HepG2 (cell line): ENCODE measurements around the gene BRD2. TPM values are rescaled to one million over a fixed set of nuclear protein-coding genes. Genes with fewer than 3 reads are reported as not detected.

Source experiments
- AFF4 ChIP-seq: sonication (generic); formaldehyde crosslinking; IDR thresholded peaks from 2 replicates; pipeline ENCODE4 v1.4.0; 2020; ENCODE audit warnings: missing genetic modification reagents
- BCL3 ChIP-seq: sonication (generic); formaldehyde crosslinking; IDR thresholded peaks from 2 replicates; pipeline ENCODE4 v1.5.1; 2020; ENCODE audit warnings: mild to moderate bottlenecking, missing genetic modification reagents, moderate library complexity
- CHCHD3 ChIP-seq: sonication (generic); formaldehyde crosslinking; IDR thresholded peaks from 2 replicates; pipeline ENCODE4 v1.8.0; 2022; ENCODE audit warnings: mild to moderate bottlenecking, missing genetic modification reagents, moderate library complexity
- DNMT3B ChIP-seq: conservative IDR thresholded peaks from 2 replicates; pipeline ENCODE4 v1.6.1; 2016; ENCODE audit warnings: missing biosample characterization, control low read depth
- GMEB1 ChIP-seq: sonication (generic); formaldehyde crosslinking; IDR thresholded peaks from 2 replicates; pipeline ENCODE4 v1.5.1; 2020; ENCODE audit warnings: missing genetic modification reagents, mild to moderate bottlenecking, borderline replicate concordance
- IRF1 ChIP-seq: sonication (generic); formaldehyde crosslinking; IDR thresholded peaks from 2 replicates; pipeline ENCODE4 v1.4.0; 2020; ENCODE audit warnings: low read depth, mild to moderate bottlenecking, missing genetic modification reagents
- JUN ChIP-seq: sonication (generic); formaldehyde crosslinking; IDR thresholded peaks from 2 replicates; pipeline ENCODE4 v1.4.0; 2020; ENCODE audit warnings: mild to moderate bottlenecking, missing genetic modification reagents
- KDM4B ChIP-seq: sonication (generic); formaldehyde crosslinking; IDR thresholded peaks from 2 replicates; pipeline ENCODE4 v1.4.0; 2020; ENCODE audit warnings: missing genetic modification reagents
- SNRNP70 ChIP-seq: fragments of 200-400 bp; formaldehyde crosslinking; IDR thresholded peaks from 2 replicates; pipeline ENCODE4 v1.6.1; 2017; ENCODE audit warnings: mild to moderate bottlenecking, low read depth, low read length, moderate library complexity
- TBP ChIP-seq: sonication (generic); formaldehyde crosslinking; IDR thresholded peaks from 2 replicates; pipeline ENCODE4 v1.5.0; 2020; ENCODE audit warnings: missing genetic modification reagents
- TBX2 ChIP-seq: sonication (generic); formaldehyde crosslinking; IDR thresholded peaks from 2 replicates; pipeline ENCODE4 v1.5.0; 2020; ENCODE audit warnings: missing genetic modification reagents, mild to moderate bottlenecking, borderline replicate concordance
- TIGD3 ChIP-seq: sonication (generic); formaldehyde crosslinking; IDR thresholded peaks from 2 replicates; pipeline ENCODE4 v1.5.1; 2020; ENCODE audit warnings: mild to moderate bottlenecking, missing genetic modification reagents, borderline replicate concordance
- ZEB1 ChIP-seq: IDR thresholded peaks from 2 replicates; pipeline ENCODE4 v1.6.1; 2012; ENCODE audit warnings: mild to moderate bottlenecking, low read depth, inconsistent platforms; ENCODE audit not compliant: insufficient replicate concordance
- ZGPAT ChIP-seq: IDR thresholded peaks from 2 replicates; pipeline ENCODE4 v1.6.1; 2016; ENCODE audit warnings: mild to moderate bottlenecking
- ZNF224 ChIP-seq: sonication (generic); formaldehyde crosslinking; IDR thresholded peaks from 2 replicates; pipeline ENCODE4 v1.5.0; 2020; ENCODE audit warnings: mild to moderate bottlenecking, missing genetic modification reagents
- ZNF484 ChIP-seq: sonication (generic); formaldehyde crosslinking; IDR thresholded peaks from 2 replicates; pipeline ENCODE4 v1.5.1; 2020; ENCODE audit warnings: mild to moderate bottlenecking, low read depth, missing genetic modification reagents, borderline replicate concordance
- ZNF576 ChIP-seq: sonication (generic); formaldehyde crosslinking; IDR thresholded peaks from 2 replicates; pipeline ENCODE4 v1.4.0; 2020; ENCODE audit warnings: mild to moderate bottlenecking, missing genetic modification reagents
- polyA plus RNA-seq, 8 experiments: library from polyadenylated mRNA; depleted of rRNA in 3 of 8; stranded (reverse) in 7 of 8; unstranded in 1 of 8; fragments of >200 nt; fragmentation: Illumina TruSeq in 4 of 8; extraction: Trizol in 4 of 8; gene quantifications; 2 replicates each; pipeline versions ENCODE4 v1.2.1 to v1.2.3, GENCODE V29; 2011 to 2016; ENCODE audit warnings: low read depth in 4 of 8, missing spikeins in 1 of 8, mixed read lengths in 1 of 8; ENCODE audit not compliant: insufficient read depth in 1 of 8
- total RNA-seq, 5 experiments: library from RNA; depleted of rRNA; stranded (reverse); fragments of >200 nt; fragmentation: Illumina TruSeq; extraction: Trizol; gene quantifications; 2 replicates each; pipeline ENCODE4 v1.2.3, GENCODE V29; 2016; ENCODE audit warnings: low read depth in 1 of 5

Gene BRD2
- total and polyA plus RNA-seq, 2 of the 13 experiments (the other 11 are each of a cell fraction or from before 2014, with no cell fraction given) = 143 to 202 TPM

GRCh38 chr6:32968093-32968866 is at the start of gene BRD2 (continued):
- TF ChIP-seq AFF4 (CRISPR knock-in tag) (0 out of 2 replicates have a peak, but pooled peaks have one; percentile 63), ZNF576 (CRISPR knock-in tag) (peak; percentile 71; the same call in 1 of the 2 replicates), CHCHD3 (CRISPR knock-in tag) (peak; percentile 98), BCL3 (CRISPR knock-in tag) (peak; percentile 92), JUN (CRISPR knock-in tag) (peak; percentile 88), ZGPAT (CRISPR knock-in tag) (peak; percentile 94), DNMT3B (peak; percentile 79; the same call in 1 of the 2 replicates), ZEB1 (no peak), SNRNP70 (no peak), TIGD3 (0 out of 2 replicates have a peak, but pooled peaks have one; percentile 42), TBX2 (CRISPR knock-in tag) (peak; percentile 90), GMEB1 (CRISPR knock-in tag) (peak; percentile 71), ZNF484 (CRISPR knock-in tag) (no peak), ZNF224 (0 out of 2 replicates have a peak, but pooled peaks have one; percentile 93), IRF1 (CRISPR knock-in tag) (0 out of 2 replicates have a peak, but pooled peaks have one; percentile 16), TBP (no peak), KDM4B (0 out of 2 replicates have a peak, but pooled peaks have one; percentile 69)
